ENCODE measurements around the gene RBSN. TPM values are rescaled to one million over a fixed set of nuclear protein-coding genes. Genes with fewer than 3 reads are reported as not detected.

Gene RBSN
- total RNA-seq, 1 experiment from 2014 or later = 20.7 TPM

DNA sequence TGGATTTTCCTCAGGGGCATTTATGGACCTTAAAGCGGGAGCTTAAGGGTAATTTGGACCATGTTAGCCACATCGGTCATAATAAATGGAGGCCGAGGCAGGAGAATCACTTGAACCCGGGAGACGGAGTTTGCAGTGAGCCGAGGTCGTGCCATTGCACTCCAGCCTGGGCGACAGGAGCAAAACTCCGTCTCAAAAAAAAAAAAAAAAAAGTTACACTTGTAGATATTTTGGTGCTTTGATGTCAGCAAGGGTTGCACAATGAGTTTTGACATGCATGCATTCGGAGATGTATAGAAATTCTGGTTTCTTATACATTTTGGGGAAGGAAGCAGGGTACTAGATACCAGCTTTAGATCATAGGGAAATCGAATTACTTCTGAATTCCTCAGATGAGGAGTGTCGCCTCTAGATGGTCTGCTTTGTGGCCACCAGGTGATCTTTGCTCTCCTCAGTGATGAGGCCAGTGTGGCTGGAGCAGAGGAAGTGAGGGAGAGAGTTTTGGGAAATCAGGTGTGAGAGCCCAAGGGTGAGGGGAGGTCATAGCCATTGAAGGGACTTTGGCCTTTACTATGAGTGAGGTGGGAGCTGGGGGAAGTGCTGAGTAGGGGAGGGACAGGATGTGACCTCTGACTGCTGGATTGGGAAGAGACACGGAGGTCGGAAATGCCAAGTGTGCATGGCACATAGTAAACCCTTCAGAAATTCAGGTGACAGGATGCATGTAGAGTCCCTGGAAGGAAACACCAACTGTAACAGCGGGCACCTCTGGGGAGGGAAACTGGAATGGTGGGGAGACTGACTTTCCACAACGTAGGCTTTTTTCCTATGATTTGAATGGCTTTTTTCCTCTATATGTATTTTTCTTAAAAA is 8.4 kb upstream of the RBSN start:
- POLR2A ChIA-PET (ENCODE audit: unreplicated experiment) = interaction anchor here (0.7 kb wide), 1 partner anchor 1217 kb away, joined by 3 read pairs; no protein-coding TSS in a partner anchor
- no peak overlapping the region for H3K4me2 ChIP-seq

DNA sequence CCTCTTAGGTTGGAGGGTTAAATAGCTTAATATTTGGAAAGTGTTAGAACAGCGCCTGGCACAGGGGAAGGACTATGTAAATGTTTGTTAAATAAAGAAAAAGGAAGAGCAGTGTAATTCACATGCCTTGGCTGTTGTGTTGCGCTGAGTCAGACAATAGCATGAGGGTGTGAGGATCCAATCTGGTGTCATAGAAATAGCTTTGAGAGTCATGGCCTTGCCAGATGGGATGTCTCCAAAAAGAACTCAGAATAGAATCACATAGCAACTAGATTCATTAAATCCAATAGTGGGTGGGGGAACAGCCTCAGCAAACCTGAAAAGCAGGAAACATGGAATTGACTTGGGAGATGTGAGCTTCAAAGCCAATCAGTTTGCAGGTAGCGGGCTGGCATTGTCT is 3.9 kb upstream of the RBSN start:
- Histone ChIP-seq H3K9me2 (ENCODE audit: insufficient read depth) (no peaks in the 10 kb centered on the region), H3K79me2 (ENCODE audit: low read depth) (peaks cover 11% of the 10 kb centered on the region), H3K4me2 (no peak overlapping the region), H4K20me1 (ENCODE audit: insufficient read depth) (no peaks in the 10 kb centered on the region), H3K4me3 (no peak overlapping the region), H3K27ac (no peak overlapping the region), H3K27me3 (ENCODE audit: insufficient read depth, low read depth) (no peaks in the 10 kb centered on the region), H3K9me3 (ENCODE audit: insufficient read depth, low read depth) (no peaks in the 10 kb centered on the region), H3K36me3 (ENCODE audit: low read depth) (no peaks in the 10 kb centered on the region), H3F3A (ENCODE audit: insufficient read depth, low read depth) (no peaks in the 10 kb centered on the region; the same call in 1 of the 2 replicates), H3K4me1 (replicated peaks; ENCODE audit: insufficient read depth) (peaks cover 9% of the 10 kb centered on the region), H2AFZ (no peak overlapping the region)
- intact Hi-C loops (cut with micrococcal nuclease; ENCODE audit: unreplicated experiment) = loop anchor here (10.0 kb wide), 3 partner anchors 712 to 1452 kb away; no protein-coding TSS in a partner anchor
- BruUV-seq (replicated peaks) = no TSS peak
- CTCF ChIA-PET = interaction anchor here (0.6 kb wide), 1 partner anchor 119 kb away, joined by 3 read pairs; no protein-coding TSS in a partner anchor
- DNase-seq = no peak
- no peak for TF ChIP-seq EZH2 (IDR thresholded peaks at IDR 0.05; ENCODE audit: low read depth)
- TF ChIP-seq, protein P1, sequence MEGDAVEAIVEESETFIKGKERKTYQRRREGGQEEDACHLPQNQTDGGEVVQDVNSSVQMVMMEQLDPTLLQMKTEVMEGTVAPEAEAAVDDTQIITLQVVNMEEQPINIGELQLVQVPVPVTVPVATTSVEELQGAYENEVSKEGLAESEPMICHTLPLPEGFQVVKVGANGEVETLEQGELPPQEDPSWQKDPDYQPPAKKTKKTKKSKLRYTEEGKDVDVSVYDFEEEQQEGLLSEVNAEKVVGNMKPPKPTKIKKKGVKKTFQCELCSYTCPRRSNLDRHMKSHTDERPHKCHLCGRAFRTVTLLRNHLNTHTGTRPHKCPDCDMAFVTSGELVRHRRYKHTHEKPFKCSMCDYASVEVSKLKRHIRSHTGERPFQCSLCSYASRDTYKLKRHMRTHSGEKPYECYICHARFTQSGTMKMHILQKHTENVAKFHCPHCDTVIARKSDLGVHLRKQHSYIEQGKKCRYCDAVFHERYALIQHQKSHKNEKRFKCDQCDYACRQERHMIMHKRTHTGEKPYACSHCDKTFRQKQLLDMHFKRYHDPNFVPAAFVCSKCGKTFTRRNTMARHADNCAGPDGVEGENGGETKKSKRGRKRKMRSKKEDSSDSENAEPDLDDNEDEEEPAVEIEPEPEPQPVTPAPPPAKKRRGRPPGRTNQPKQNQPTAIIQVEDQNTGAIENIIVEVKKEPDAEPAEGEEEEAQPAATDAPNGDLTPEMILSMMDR (conservative IDR thresholded peaks at IDR 0.05) = no peak
- POLR2A ChIA-PET (ENCODE audit: unreplicated experiment) = interaction anchor here (0.5 kb wide), 1 partner anchor 932 kb away, joined by 3 read pairs; no protein-coding TSS in a partner anchor

More for the DNA sequence above, 8.4 kb upstream of the RBSN start:
- no peaks in the 10 kb centered on the region for H3K4me1 ChIP-seq (replicated peaks; ENCODE audit: insufficient read depth)
- peaks cover 11% of the 10 kb centered on the region; the same call in 1 of the 2 replicates for H3K27me3 ChIP-seq (ENCODE audit: insufficient read depth, low read depth)
- H3K9me3 ChIP-seq (ENCODE audit: insufficient read depth, low read depth) = no peaks in the 10 kb centered on the region
- H3K27ac ChIP-seq = no peak overlapping the region
- CTCF ChIA-PET = interaction anchor here (0.7 kb wide), 1 partner anchor 478 kb away, joined by 3 read pairs; no protein-coding TSS in a partner anchor
- no peaks in the 10 kb centered on the region for H3K36me3 ChIP-seq (ENCODE audit: low read depth)
- H2AFZ ChIP-seq = no peak overlapping the region
- BruUV-seq (replicated peaks) = no TSS peak
- H3K4me3 ChIP-seq = no peak overlapping the region
- TF ChIP-seq, protein P1 (conservative IDR thresholded peaks at IDR 0.05) = no peak
- no peak for TF ChIP-seq EZH2 (IDR thresholded peaks at IDR 0.05; ENCODE audit: low read depth)
- H3K9me2 ChIP-seq (ENCODE audit: insufficient read depth) = no peaks in the 10 kb centered on the region
- intact Hi-C loops (cut with micrococcal nuclease; ENCODE audit: unreplicated experiment) = loop anchor here (5.0 to 10.0 kb wide), 5 partner anchors 100 to 1447 kb away; partner anchors contain the start of gene CAPN7
- H3K79me2 ChIP-seq (ENCODE audit: low read depth) = no peaks in the 10 kb centered on the region
- no peak for DNase-seq
- no peaks in the 10 kb centered on the region; the same call in 1 of the 2 replicates for H3F3A ChIP-seq (ENCODE audit: insufficient read depth, low read depth)
- H4K20me1 ChIP-seq (ENCODE audit: insufficient read depth) = no peaks in the 10 kb centered on the region

DNA sequence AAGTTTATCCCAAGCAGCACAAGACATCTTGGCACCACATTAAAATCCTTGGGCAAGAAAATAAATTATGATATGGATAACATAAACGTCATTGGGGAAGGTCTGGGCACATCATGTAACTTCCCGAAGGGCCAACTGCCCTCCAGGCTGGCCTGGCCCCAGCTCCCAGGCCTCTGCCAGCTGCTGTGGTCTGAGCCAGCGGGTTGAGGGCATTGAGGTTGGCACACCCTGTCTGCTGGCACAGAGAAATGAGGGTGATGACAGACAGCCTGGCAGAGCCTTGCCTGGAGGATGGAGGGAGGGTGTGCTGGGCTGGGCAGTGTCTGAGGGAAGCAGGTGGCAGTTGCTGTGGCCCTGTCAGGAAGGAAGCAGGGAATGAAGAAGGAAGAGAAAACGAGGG is 3.3 kb upstream of the RBSN start:
- H3K27me3 ChIP-seq (ENCODE audit: insufficient read depth, low read depth) = no peaks in the 10 kb centered on the region
- H2AFZ ChIP-seq = no peak overlapping the region; the same call in 1 of the 2 replicates
- H3K79me2 ChIP-seq (ENCODE audit: low read depth) = peaks cover 16% of the 10 kb centered on the region
- no peak overlapping the region for H3K4me2 ChIP-seq
- DNase-seq = peak in 1 of 2 experiments; percentile 16
- intact Hi-C loops (cut with micrococcal nuclease; ENCODE audit: unreplicated experiment) = loop anchor here (10.0 kb wide), 3 partner anchors 713 to 1453 kb away; no protein-coding TSS in a partner anchor
- no TSS peak for BruUV-seq (replicated peaks)
- H3K27ac ChIP-seq = no peak overlapping the region
- ChIA-PET CTCF (interaction anchor here (0.6 kb wide), 1 partner anchor 120 kb away, joined by 3 read pairs; no protein-coding TSS in a partner anchor), POLR2A (ENCODE audit: unreplicated experiment) (interaction anchor here (0.5 kb wide), 1 partner anchor 931 kb away, joined by 3 read pairs; no protein-coding TSS in a partner anchor)
- H3F3A ChIP-seq (ENCODE audit: insufficient read depth, low read depth) = no peaks in the 10 kb centered on the region; the same call in 1 of the 2 replicates
- H3K9me2 ChIP-seq (ENCODE audit: insufficient read depth) = no peaks in the 10 kb centered on the region
- no peak overlapping the region for H3K4me3 ChIP-seq
- H3K4me1 ChIP-seq (replicated peaks; ENCODE audit: insufficient read depth) = peaks cover 14% of the 10 kb centered on the region
- no peaks in the 10 kb centered on the region for H3K9me3 ChIP-seq (ENCODE audit: insufficient read depth, low read depth)
- H4K20me1 ChIP-seq (ENCODE audit: insufficient read depth) = no peaks in the 10 kb centered on the region
- no peaks in the 10 kb centered on the region for H3K36me3 ChIP-seq (ENCODE audit: low read depth)
- TF ChIP-seq EZH2 (IDR thresholded peaks at IDR 0.05; ENCODE audit: low read depth) = no peak
- TF ChIP-seq, protein P1 (conservative IDR thresholded peaks at IDR 0.05) = no peak

All from PC-9 (cell line).